OCI-LY3 (cell line): ENCODE measurements around the gene SBSN.
A peak's percentile ranks its signal among the peaks of the same experiment; 100 is the strongest.

Experiments used
- H2AFZ ChIP-seq: fragments of 200-600, 300-600 bp; shearing (Covaris generic); 2 replicates; pipeline ENCODE4 v1.6.0; 2014; ENCODE audit warnings: antibody characterized with exemption, low read depth, low read length
- H3K27ac ChIP-seq: fragments of 200-600, 300-600 bp; sonication (generic); 2 replicates; pipeline ENCODE4 v1.5.1; 2014; ENCODE audit warnings: mild to moderate bottlenecking, low read length, moderate library complexity, mixed read lengths
- H3K27me3 ChIP-seq: fragments of 200-600, 300-600 bp; sonication (generic); 2 replicates; pipeline ENCODE4 v1.6.1; 2014; ENCODE audit warnings: low read depth, low read length, mixed read lengths
- H3K36me3 ChIP-seq: fragments of 200-600, 300-600 bp; sonication (generic); replicated peaks from 2 replicates; pipeline ENCODE3; 2014; ENCODE audit warnings: low read depth, low read length, mixed read lengths
- H3K4me1 ChIP-seq: fragments of 300-600, 200-600 bp; sonication (generic); 2 replicates; pipeline ENCODE4 v1.6.1; 2014; ENCODE audit warnings: low read length, mixed read lengths
- H3K4me2 ChIP-seq: fragments of 200-600, 300-600 bp; sonication (generic); 2 replicates; pipeline ENCODE4 v1.6.1; 2014; ENCODE audit warnings: low read length, mixed read lengths
- H3K4me3 ChIP-seq: fragments of 300-600, 200-600 bp; sonication (generic); 2 replicates; pipeline ENCODE4 v1.5.1; 2014; ENCODE audit warnings: antibody characterized with exemption, mild to moderate bottlenecking, low read length, moderate library complexity
- H3K79me2 ChIP-seq: fragments of 300-600, 200-600 bp; shearing (Covaris generic); 2 replicates; pipeline ENCODE4 v1.6.1; 2014; ENCODE audit warnings: mild to moderate bottlenecking, low read length, mixed read lengths
- H3K9ac ChIP-seq: fragments of 300-600, 200-600 bp; shearing (Covaris generic); 2 replicates; pipeline ENCODE4 v1.6.0; 2014; ENCODE audit warnings: mild to moderate bottlenecking, low read length, moderate library complexity
- H3K9me3 ChIP-seq: fragments of 200-600, 300-600 bp; shearing (Covaris generic); 2 replicates; pipeline ENCODE4 v1.6.1; 2014; ENCODE audit warnings: low read length, mixed read lengths; ENCODE audit not compliant: insufficient read depth
- H4K20me1 ChIP-seq: fragments of 200-600, 300-600 bp; sonication (generic); 2 replicates; pipeline ENCODE4 v1.6.1; 2016; ENCODE audit warnings: low read length, mixed read lengths; ENCODE audit not compliant: insufficient read depth
- EZH2phosphoT487 ChIP-seq: fragments of 200-600 bp; shearing (Covaris generic); IDR thresholded peaks from 2 replicates; pipeline ENCODE4 v1.6.1; 2018; ENCODE audit warnings: antibody characterized with exemption, mixed run types, low read depth
- TF ChIP-seq, protein P1 (sequence below): fragments of 200-600, 300-600 bp; sonication (generic); IDR thresholded peaks from 2 replicates; pipeline ENCODE4 v1.5.1; 2014; ENCODE audit warnings: antibody characterized with exemption, low read length, low read depth

SBSN gene

GRCh38 chr19:35549174-35549788 is 21.2 kb upstream of the SBSN start:
- H4K20me1 ChIP-seq, result no peaks in the 10 kb centered on the region; the same call in 1 of the 2 replicates
- H3K4me2 ChIP-seq, result no peak overlapping the region
- peaks cover 29% of the 10 kb centered on the region for H3K79me2 ChIP-seq
- no peak overlapping the region for H3K4me3 ChIP-seq
- H3K9ac ChIP-seq, result no peak overlapping the region
- no peak overlapping the region for H3K27ac ChIP-seq
- no peaks in the 10 kb centered on the region for H3K27me3 ChIP-seq
- no peak overlapping the region for H2AFZ ChIP-seq
- TF ChIP-seq EZH2phosphoT487, result no peak
- TF ChIP-seq, protein P1, sequence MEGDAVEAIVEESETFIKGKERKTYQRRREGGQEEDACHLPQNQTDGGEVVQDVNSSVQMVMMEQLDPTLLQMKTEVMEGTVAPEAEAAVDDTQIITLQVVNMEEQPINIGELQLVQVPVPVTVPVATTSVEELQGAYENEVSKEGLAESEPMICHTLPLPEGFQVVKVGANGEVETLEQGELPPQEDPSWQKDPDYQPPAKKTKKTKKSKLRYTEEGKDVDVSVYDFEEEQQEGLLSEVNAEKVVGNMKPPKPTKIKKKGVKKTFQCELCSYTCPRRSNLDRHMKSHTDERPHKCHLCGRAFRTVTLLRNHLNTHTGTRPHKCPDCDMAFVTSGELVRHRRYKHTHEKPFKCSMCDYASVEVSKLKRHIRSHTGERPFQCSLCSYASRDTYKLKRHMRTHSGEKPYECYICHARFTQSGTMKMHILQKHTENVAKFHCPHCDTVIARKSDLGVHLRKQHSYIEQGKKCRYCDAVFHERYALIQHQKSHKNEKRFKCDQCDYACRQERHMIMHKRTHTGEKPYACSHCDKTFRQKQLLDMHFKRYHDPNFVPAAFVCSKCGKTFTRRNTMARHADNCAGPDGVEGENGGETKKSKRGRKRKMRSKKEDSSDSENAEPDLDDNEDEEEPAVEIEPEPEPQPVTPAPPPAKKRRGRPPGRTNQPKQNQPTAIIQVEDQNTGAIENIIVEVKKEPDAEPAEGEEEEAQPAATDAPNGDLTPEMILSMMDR, result peak; percentile 90
- no peaks in the 10 kb centered on the region for H3K9me3 ChIP-seq
- H3K36me3 ChIP-seq, result peaks cover 19% of the 10 kb centered on the region
- peaks cover 21% of the 10 kb centered on the region for H3K4me1 ChIP-seq

DNA sequence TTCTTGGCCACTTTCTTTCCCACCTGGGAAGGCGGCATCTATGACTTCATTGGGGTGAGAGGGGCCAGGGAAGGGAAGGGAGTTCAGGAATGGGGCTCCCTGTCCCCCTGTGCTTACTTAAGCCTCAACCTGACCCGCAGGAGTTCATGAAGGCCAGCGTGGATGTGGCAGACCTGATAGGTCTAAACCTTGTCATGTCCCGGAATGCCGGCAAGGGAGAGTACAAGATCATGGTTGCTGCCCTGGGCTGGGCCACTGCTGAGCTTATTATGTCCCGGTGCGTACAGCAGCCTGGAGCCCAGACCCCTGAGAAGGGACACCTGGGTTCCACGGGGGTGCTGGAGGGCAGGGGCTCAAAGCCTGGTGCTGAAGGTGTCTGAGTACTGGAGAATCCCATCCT is 18.4 kb upstream of the SBSN start:
- H3K4me2 ChIP-seq, result peak overlapping the region; percentile 91

GRCh38 chr19:35545855-35546381 is 17.8 kb upstream of the SBSN start:
- Histone ChIP-seq H3K79me2 (peaks cover 36% of the 10 kb centered on the region), H3K36me3 (peaks cover 22% of the 10 kb centered on the region), H3K4me2 (peak overlapping the region; percentile 91), H3K4me3 (peak overlapping the region; percentile 89), H3K9ac (peak overlapping the region; percentile 94), H2AFZ (peak overlapping the region; percentile 78), H3K27me3 (no peaks in the 10 kb centered on the region), H4K20me1 (no peaks in the 10 kb centered on the region; the same call in 1 of the 2 replicates), H3K27ac (peak overlapping the region; percentile 46), H3K9me3 (no peaks in the 10 kb centered on the region), H3K4me1 (peaks cover 25% of the 10 kb centered on the region)
- TF ChIP-seq, protein P1, result no peak
- no peak for TF ChIP-seq EZH2phosphoT487

More for the DNA sequence above, 18.4 kb upstream of the SBSN start:
- H3K36me3 ChIP-seq, result peaks cover 23% of the 10 kb centered on the region
- H2AFZ ChIP-seq, result no peak overlapping the region
- H3K4me3 ChIP-seq, result peak overlapping the region; percentile 89
- H3K4me1 ChIP-seq, result peaks cover 25% of the 10 kb centered on the region
- no peaks in the 10 kb centered on the region for H3K27me3 ChIP-seq
- H4K20me1 ChIP-seq, result no peaks in the 10 kb centered on the region; the same call in 1 of the 2 replicates
- H3K79me2 ChIP-seq, result peaks cover 36% of the 10 kb centered on the region
- H3K27ac ChIP-seq, result peak overlapping the region; percentile 46; the same call in 1 of the 2 replicates
- H3K9me3 ChIP-seq, result no peaks in the 10 kb centered on the region
- TF ChIP-seq EZH2phosphoT487, result no peak
- TF ChIP-seq, protein P1, result no peak
- peak overlapping the region; percentile 94 for H3K9ac ChIP-seq

DNA sequence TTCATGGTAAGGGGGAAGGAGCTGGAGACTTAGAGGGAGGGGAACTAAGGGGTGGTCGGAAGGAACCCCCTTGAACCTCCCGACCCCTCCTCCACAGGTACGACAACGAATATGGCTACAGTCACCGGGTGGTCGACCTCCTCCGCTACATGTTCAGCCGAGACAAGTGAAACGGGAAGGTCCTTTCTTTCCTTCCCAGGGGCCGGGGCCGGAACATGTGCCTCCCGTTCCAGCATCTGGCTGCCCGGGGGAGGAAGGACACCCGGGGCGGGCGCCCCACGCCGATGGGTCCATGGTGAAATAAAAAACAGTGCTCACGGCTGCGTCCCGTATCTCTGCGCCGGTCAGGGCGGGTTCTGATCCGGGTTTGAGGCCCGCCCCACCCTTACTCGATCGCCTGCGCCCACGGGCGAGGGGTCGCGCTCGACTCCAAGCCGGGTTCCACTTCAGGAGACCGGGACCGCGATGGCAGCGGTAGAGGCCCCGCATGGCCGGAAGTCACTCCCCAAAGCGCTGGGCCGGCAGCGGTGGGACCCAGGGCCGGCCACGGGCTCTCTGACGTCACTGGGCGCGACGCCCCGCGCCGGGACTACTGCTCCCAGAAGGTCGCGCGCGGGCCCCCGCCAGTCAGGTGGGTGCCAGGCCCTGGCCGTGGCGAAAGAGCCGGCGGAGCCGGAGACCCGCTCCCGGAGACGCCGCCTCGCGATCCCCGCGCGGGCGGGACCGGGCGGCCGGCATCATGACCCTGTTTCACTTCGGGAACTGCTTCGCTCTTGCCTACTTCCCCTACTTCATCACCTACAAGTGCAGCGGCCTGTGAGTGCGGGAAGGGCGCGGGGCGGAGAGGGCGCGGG is 17.1 kb upstream of the SBSN start, which contains the start of gene TMEM147:
Gene TMEM147, plus strand, starts transcription at position 626 of the 854 bp plus-strand sequence. Its CDS starts 114 bp downstream, at position 740.
- H4K20me1 ChIP-seq, result no peaks in the 10 kb centered on the region; the same call in 1 of the 2 replicates
- H3K4me1 ChIP-seq, result peaks cover 25% of the 10 kb centered on the region
- peak within 1 kb of the TSS; percentile 89 for H3K4me3 ChIP-seq
- H3K9me3 ChIP-seq, result no peaks in the 10 kb centered on the region
- H2AFZ ChIP-seq, result peak within 1 kb of the TSS; percentile 78
- peaks cover 18% of the 10 kb centered on the region for H3K36me3 ChIP-seq
- TF ChIP-seq EZH2phosphoT487, result no peak
- TF ChIP-seq, protein P1, result no peak
- peak within 1 kb of the TSS; percentile 99 for H3K4me2 ChIP-seq
- peak within 1 kb of the TSS; percentile 51 for H3K27ac ChIP-seq
- H3K9ac ChIP-seq, result peak within 1 kb of the TSS; percentile 94
- H3K27me3 ChIP-seq, result no peaks in the 10 kb centered on the region
- peaks cover 36% of the 10 kb centered on the region for H3K79me2 ChIP-seq
